ENCODE results near the gene KCNIP4. TPM values are rescaled to one million over a fixed set of nuclear protein-coding genes. Genes with fewer than 3 reads are reported as not detected.

Gene KCNIP4
- total RNA-seq, 1 donor from 2014 or later = 6.2 TPM

DNA sequence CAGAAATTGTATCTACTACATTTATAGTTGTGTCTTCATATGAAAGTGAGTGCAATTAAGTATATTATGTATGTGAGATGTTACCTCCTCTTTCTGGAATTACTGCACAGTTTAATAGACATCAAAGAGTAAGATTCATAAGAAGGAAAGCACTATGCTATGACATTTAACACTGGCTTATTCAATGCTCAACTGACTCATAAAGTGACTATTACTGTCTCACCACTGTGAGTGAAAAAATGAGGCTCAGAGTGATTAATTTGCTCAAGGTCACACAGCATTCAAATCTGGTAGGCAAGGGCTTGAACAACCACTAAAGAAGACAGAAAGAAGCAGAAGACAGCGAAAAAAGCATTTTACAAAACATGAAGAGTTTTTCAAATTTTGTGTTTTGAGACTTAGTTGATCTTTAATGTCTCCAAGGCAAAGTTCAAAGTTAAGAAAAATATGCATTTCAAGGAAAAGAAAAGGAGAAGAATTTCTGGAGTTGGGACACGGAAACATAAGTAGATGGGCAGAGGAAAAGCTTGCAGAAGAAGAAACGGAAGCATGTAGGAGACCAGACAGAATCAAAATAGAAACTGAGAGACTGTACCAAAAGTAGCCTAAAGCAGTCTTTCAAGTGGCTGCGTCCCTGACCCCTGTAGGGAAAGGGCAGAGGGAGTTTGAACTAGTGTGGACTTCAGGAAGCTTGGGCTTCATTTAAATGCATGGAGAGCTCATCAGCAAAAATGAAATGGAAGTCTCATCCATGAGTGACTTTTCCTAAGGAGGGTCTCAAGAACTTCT, 66.3 kb downstream of the KCNIP4 start:
- TF ChIP-seq, protein P1, sequence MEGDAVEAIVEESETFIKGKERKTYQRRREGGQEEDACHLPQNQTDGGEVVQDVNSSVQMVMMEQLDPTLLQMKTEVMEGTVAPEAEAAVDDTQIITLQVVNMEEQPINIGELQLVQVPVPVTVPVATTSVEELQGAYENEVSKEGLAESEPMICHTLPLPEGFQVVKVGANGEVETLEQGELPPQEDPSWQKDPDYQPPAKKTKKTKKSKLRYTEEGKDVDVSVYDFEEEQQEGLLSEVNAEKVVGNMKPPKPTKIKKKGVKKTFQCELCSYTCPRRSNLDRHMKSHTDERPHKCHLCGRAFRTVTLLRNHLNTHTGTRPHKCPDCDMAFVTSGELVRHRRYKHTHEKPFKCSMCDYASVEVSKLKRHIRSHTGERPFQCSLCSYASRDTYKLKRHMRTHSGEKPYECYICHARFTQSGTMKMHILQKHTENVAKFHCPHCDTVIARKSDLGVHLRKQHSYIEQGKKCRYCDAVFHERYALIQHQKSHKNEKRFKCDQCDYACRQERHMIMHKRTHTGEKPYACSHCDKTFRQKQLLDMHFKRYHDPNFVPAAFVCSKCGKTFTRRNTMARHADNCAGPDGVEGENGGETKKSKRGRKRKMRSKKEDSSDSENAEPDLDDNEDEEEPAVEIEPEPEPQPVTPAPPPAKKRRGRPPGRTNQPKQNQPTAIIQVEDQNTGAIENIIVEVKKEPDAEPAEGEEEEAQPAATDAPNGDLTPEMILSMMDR (conservative IDR thresholded peaks at IDR 0.05) = no peak
- DNase-seq (ENCODE audit: extremely low spot score, unreplicated experiment) = no peak
- no peaks in the 10 kb centered on the region for H3K36me3 Mint-ChIP-seq
- H3K4me1 Mint-ChIP-seq (ENCODE audit: unreplicated experiment) = no peaks in the 10 kb centered on the region
- no peaks in the 10 kb centered on the region for H3K9me3 Mint-ChIP-seq
- H3K27ac Mint-ChIP-seq = no peak overlapping the region
- no peak overlapping the region for H3K4me3 Mint-ChIP-seq
- H3K27me3 Mint-ChIP-seq = no peaks in the 10 kb centered on the region

DNA sequence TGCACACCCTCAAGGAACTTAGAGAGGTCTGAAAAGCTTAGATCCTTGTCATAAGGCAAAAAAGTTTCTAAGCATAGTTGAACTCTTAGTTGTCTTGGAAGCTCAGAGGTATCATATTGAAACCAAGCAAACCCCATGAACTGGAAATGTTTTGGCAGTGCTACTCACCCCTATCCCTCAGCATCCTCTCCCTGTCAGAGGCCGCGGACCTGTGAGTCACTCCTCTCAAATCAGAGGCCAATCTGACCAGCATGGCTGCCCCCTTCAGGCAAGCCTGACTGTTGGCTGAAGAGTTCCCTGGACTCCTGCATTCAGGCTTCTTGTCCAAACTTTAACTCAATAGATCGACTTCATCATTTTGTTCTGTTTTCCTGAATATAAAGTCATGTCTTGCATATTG, 69.4 kb downstream of the KCNIP4 start:
- Mint-ChIP-seq H3K9me3 (no peaks in the 10 kb centered on the region), H3K4me3 (no peak overlapping the region), H3K27me3 (no peaks in the 10 kb centered on the region), H3K27ac (no peak overlapping the region), H3K36me3 (no peaks in the 10 kb centered on the region), H3K4me1 (ENCODE audit: unreplicated experiment) (no peaks in the 10 kb centered on the region)
- TF ChIP-seq, protein P1 (conservative IDR thresholded peaks at IDR 0.05) = no peak
- no peak for DNase-seq (ENCODE audit: extremely low spot score, unreplicated experiment)

DNA sequence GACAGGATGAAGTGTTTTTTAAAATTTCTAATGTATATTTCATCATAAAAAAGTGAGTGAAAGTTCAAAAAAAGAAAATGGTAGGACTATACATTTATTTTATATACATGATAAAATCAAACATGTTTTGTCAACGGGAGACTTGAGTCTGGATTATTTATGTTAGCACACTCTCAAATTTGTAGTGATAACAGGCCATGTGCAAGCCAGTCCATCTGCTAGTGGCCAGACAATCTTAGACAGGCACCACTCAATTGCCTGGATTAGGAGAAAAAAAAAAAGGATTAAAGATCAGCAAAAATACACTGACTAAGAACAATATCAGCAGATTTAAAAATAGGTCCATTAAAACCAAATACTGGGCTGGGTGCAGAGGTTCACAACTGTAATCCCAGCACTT, 71.9 kb downstream of the KCNIP4 start:
- Mint-ChIP-seq H3K27ac (no peak overlapping the region), H3K4me3 (no peak overlapping the region), H3K9me3 (no peaks in the 10 kb centered on the region), H3K27me3 (no peaks in the 10 kb centered on the region), H3K4me1 (ENCODE audit: unreplicated experiment) (no peaks in the 10 kb centered on the region), H3K36me3 (no peaks in the 10 kb centered on the region)
- TF ChIP-seq, protein P1 (conservative IDR thresholded peaks at IDR 0.05) = no peak
- no peak for DNase-seq (ENCODE audit: extremely low spot score, unreplicated experiment)

DNA sequence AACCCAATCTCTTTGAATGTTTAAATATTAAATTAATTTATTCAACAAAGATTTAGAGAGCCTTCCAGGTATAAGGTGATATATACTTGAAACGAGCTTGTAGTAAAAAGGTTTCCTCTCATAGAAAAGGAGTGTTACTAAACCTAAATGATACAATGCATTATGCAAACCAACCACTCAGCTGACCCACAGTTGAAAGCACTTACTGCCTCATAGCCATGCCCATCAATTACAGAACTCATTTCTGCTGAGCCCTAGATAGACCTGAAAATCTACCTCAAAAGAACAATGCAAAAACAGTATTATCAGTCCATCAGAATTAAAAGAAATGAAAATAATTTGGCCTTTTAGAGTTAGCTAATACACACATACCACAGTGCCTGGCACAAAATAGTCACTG, 75.4 kb downstream of the KCNIP4 start:
- Mint-ChIP-seq H3K27me3 (no peaks in the 10 kb centered on the region), H3K27ac (no peak overlapping the region), H3K9me3 (no peaks in the 10 kb centered on the region), H3K4me1 (ENCODE audit: unreplicated experiment) (no peaks in the 10 kb centered on the region), H3K4me3 (no peak overlapping the region), H3K36me3 (no peaks in the 10 kb centered on the region)
- DNase-seq (ENCODE audit: extremely low spot score, unreplicated experiment) = no peak
- TF ChIP-seq, protein P1 (conservative IDR thresholded peaks at IDR 0.05) = no peak

DNA sequence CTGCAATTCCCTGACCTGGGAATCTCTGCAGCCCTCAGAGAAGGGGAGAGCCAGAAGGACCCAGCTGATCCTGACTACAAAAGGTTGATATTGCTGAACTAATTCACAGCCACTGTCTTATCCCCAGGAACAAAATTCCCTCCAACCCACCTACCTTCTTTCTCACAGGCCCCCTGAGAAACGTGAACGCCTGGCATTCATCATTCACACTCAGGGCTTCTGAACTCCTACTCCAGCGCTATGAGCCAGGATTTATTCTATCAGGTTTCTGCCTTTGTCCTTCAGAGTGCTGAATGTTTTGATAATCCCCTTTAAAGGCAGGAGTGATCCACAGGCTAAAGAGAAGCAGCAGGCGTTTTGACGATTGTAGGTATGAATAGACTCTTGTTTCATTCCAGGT, 76.5 kb downstream of the KCNIP4 start:
- H3K4me1 Mint-ChIP-seq (ENCODE audit: unreplicated experiment) = no peaks in the 10 kb centered on the region
- H3K27me3 Mint-ChIP-seq = no peaks in the 10 kb centered on the region
- TF ChIP-seq, protein P1 (conservative IDR thresholded peaks at IDR 0.05) = no peak
- no peaks in the 10 kb centered on the region for H3K9me3 Mint-ChIP-seq
- DNase-seq (ENCODE audit: extremely low spot score, unreplicated experiment) = no peak
- no peaks in the 10 kb centered on the region for H3K36me3 Mint-ChIP-seq
- no peak overlapping the region for H3K27ac Mint-ChIP-seq
- H3K4me3 Mint-ChIP-seq = no peak overlapping the region
